ENCODE results near the gene LCE3C. TPM values are rescaled to one million over a fixed set of nuclear protein-coding genes. Genes with fewer than 3 reads are reported as not detected.

The LCE3C gene
- total RNA-seq, 4 donors from 2014 or later = not detected

- 82% methylated on average over 2 of the region's 4 CpGs; no CpG with 5 or more reads in 1 of the 2 donors for WGBS, 2 donors (ENCODE audit: low coverage in 1 of 2)
- Histone ChIP-seq H3K4me3 (no peak within 1 kb of the TSS), H3K27ac (no peak within 1 kb of the TSS), H3K9me3 (no peaks in the 10 kb centered on the region), H3K27me3 (peaks cover 6% of the 10 kb centered on the region), H3K36me3 (no peaks in the 10 kb centered on the region), H3K4me1 (no peaks in the 10 kb centered on the region)
- no peak for TF ChIP-seq POLR2AphosphoS5 (IDR thresholded peaks at IDR 0.05)
- TF ChIP-seq EP300 (IDR thresholded peaks at IDR 0.05) = no peak
- no peak for TF ChIP-seq POLR2A (IDR thresholded peaks at IDR 0.05)
- TF ChIP-seq, protein P1, sequence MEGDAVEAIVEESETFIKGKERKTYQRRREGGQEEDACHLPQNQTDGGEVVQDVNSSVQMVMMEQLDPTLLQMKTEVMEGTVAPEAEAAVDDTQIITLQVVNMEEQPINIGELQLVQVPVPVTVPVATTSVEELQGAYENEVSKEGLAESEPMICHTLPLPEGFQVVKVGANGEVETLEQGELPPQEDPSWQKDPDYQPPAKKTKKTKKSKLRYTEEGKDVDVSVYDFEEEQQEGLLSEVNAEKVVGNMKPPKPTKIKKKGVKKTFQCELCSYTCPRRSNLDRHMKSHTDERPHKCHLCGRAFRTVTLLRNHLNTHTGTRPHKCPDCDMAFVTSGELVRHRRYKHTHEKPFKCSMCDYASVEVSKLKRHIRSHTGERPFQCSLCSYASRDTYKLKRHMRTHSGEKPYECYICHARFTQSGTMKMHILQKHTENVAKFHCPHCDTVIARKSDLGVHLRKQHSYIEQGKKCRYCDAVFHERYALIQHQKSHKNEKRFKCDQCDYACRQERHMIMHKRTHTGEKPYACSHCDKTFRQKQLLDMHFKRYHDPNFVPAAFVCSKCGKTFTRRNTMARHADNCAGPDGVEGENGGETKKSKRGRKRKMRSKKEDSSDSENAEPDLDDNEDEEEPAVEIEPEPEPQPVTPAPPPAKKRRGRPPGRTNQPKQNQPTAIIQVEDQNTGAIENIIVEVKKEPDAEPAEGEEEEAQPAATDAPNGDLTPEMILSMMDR (IDR thresholded peaks at IDR 0.05) = no peak
- ATAC-seq = no peak
These were observed 19.6 kb upstream of the LCE3C start, which contains the start of gene LCE3D for GRCh38 chr1:152580433-152580832. Gene LCE3D (minus strand): TSS chr1:152580516. CDS start chr1:152579936, 580 bp downstream.

GRCh38 chr1:152582647-152583046 is 17.4 kb upstream of the LCE3C start:
- no peaks in the 10 kb centered on the region for H3K4me1 ChIP-seq
- TF ChIP-seq, protein P1 (IDR thresholded peaks at IDR 0.05) = no peak
- TF ChIP-seq POLR2A (IDR thresholded peaks at IDR 0.05) (no peak), EP300 (IDR thresholded peaks at IDR 0.05) (no peak), POLR2AphosphoS5 (IDR thresholded peaks at IDR 0.05) (no peak)
- no peak overlapping the region for H3K4me3 ChIP-seq
- no peaks in the 10 kb centered on the region for H3K36me3 ChIP-seq
- 56 to 59% methylated on average over 1 of the region's 1 CpG for WGBS, 2 donors (ENCODE audit: low coverage in 1 of 2)
- ATAC-seq = no peak
- no peak overlapping the region for H3K27ac ChIP-seq
- peaks cover 6% of the 10 kb centered on the region for H3K27me3 ChIP-seq
- H3K9me3 ChIP-seq = no peaks in the 10 kb centered on the region

DNA sequence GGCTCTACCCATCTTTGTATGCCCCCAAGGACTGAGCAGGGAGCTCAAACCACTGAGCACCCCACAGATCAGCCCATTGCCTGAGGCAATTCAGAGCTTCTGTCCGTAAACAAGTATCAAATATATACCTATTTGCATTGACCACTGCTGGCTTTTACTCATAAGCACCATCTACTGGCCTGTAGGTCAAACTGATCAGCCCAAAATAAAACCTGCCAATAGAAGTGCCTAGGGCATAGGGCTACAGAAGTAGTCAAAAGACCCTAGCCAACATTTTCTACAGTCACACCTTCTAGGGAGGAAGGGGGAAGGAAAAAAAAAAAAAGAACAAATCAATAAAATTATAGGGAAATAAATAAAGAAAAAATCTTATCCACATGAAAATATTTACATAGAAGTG is 14.4 kb upstream of the LCE3C start:
- no peaks in the 10 kb centered on the region for H3K9me3 ChIP-seq
- H3K4me1 ChIP-seq = no peaks in the 10 kb centered on the region
- no CpG with 5 or more reads among the region's 1 CpG for WGBS, 2 donors (ENCODE audit: low coverage in 1 of 2)
- ATAC-seq = no peak
- H3K27ac ChIP-seq = no peak overlapping the region
- no peaks in the 10 kb centered on the region for H3K27me3 ChIP-seq
- no peak for TF ChIP-seq POLR2AphosphoS5 (IDR thresholded peaks at IDR 0.05)
- TF ChIP-seq, protein P1 (IDR thresholded peaks at IDR 0.05) = no peak
- TF ChIP-seq POLR2A (IDR thresholded peaks at IDR 0.05) = no peak
- TF ChIP-seq EP300 (IDR thresholded peaks at IDR 0.05) = no peak
- no peak overlapping the region for H3K4me3 ChIP-seq
- H3K36me3 ChIP-seq = no peaks in the 10 kb centered on the region

GRCh38 chr1:152596986-152597385 is 3.0 kb upstream of the LCE3C start:
- H3K36me3 ChIP-seq = no peaks in the 10 kb centered on the region
- no peaks in the 10 kb centered on the region for H3K27me3 ChIP-seq
- 50% methylated on average over 1 of the region's 2 CpGs; no CpG with 5 or more reads in 1 of the 2 donors for WGBS, 2 donors (ENCODE audit: low coverage in 1 of 2)
- ATAC-seq = no peak
- TF ChIP-seq POLR2AphosphoS5 (IDR thresholded peaks at IDR 0.05) (no peak), EP300 (IDR thresholded peaks at IDR 0.05) (no peak), POLR2A (IDR thresholded peaks at IDR 0.05) (no peak)
- TF ChIP-seq, protein P1 (IDR thresholded peaks at IDR 0.05) = no peak
- H3K9me3 ChIP-seq = no peaks in the 10 kb centered on the region
- H3K27ac ChIP-seq = no peak overlapping the region
- H3K4me1 ChIP-seq = no peaks in the 10 kb centered on the region
- no peak overlapping the region for H3K4me3 ChIP-seq

DNA sequence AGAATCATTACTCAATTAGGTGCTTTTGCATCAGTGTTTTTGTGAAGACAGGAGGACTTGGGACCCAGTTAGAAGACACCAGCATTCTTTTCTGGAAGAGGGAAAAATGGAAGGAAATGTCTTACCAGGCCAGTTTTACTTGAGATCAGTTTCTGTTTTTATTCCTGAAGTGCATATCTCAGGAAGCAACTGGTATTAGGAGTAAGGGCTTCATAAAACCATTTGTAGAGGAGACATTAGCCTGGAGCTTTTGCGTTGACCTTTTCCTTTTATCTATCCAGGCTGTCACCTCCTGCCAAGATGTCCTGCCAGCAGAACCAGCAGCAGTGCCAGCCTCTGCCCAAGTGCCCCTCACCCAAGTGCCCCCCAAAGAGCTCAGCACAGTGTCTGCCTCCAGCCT is 13.5 kb downstream of the LCE3C start, which contains the start of gene LCE3B:
Gene LCE3B (plus strand): TSS at position 301 of the 400 bp plus-strand sequence. CDS start 0 bp downstream, at position 301.
- TF ChIP-seq POLR2AphosphoS5 (IDR thresholded peaks at IDR 0.05) (no peak), EP300 (IDR thresholded peaks at IDR 0.05) (no peak), POLR2A (IDR thresholded peaks at IDR 0.05) (no peak)
- TF ChIP-seq, protein P1 (IDR thresholded peaks at IDR 0.05) = no peak
- peaks cover 0 to 14% (median 0%) of the 10 kb centered on the region in 3 donors for H3K9me3 ChIP-seq
- no peaks in the 10 kb centered on the region for H3K36me3 ChIP-seq
- no peak for ATAC-seq
- no peak within 1 kb of the TSS for H3K4me3 ChIP-seq
- no peaks in the 10 kb centered on the region for H3K27me3 ChIP-seq
- H3K27ac ChIP-seq = no peak within 1 kb of the TSS
- H3K4me1 ChIP-seq = no peaks in the 10 kb centered on the region
- WGBS, 2 donors (ENCODE audit: low coverage in 1 of 2) = no CpG with 5 or more reads among the region's 1 CpG
